HCT116 (cell line): ENCODE results near the gene FLNC. TPM values are rescaled to one million over a fixed set of nuclear protein-coding genes. Genes with fewer than 3 reads are reported as not detected.

Experiments used
- ATAC-seq: fragments of 200-7000 bp; cut with Tn5 transposase; 2 replicates; pipeline ENCODE4 v1.9.1; 2020; ENCODE audit warnings: mild to moderate bottlenecking, moderate library complexity
- BruUV-seq: library from RNA; stranded (reverse); fragments of 400-500 nt; replicated peaks from 2 replicates; lab custom pipeline; 2021; lab: Mats Ljungman, UMichigan
- CTCF ChIA-PET: fragments of 300-600 bp; sonication (Branson Sonifier 250); formaldehyde crosslinking; loops from one replicate; lab custom pipeline; 2021; ENCODE audit warnings: antibody characterized with exemption; lab: Charles Lee
- POLR2A ChIA-PET: fragments of 300-600, 350-600 bp; sonication (Branson Sonifier 250); formaldehyde crosslinking; loops from one replicate; lab custom pipeline; 2021; ENCODE audit warnings: antibody characterized with exemption; lab: Charles Lee
- RAD21 ChIA-PET, 2 experiments: fragments of 300-600 bp; sonication (Branson Sonifier 250); formaldehyde crosslinking; loops; one replicate each; lab custom pipeline; 2023; ENCODE audit warnings: low total read pairs in 2 of 2; ENCODE audit not compliant: uncharacterized antibody in 2 of 2, unreplicated experiment in 2 of 2, low non-redundant PET in 1 of 2; lab: Charles Lee
- DNase-seq: peaks from one replicate; pipeline ENCODE4 v3.0.0-alpha.2; 2010; ENCODE audit warnings: low read depth, low spot score
- H2AFZ ChIP-seq: fragments of 200-600 bp; shearing (Covaris generic), sonication (generic); 2 replicates; pipeline ENCODE4 v1.6.1; 2017; ENCODE audit warnings: low read depth, mixed run types, mixed read lengths, antibody characterized with exemption, low read length; ENCODE audit not compliant: poor library complexity, severe bottlenecking
- H3K27ac ChIP-seq: 2 replicates; pipeline ENCODE4 v1.5.1; 2012; ENCODE audit warnings: low read depth, low read length
- H3K27me3 ChIP-seq: fragments of 200-600 bp; sonication (generic); 2 replicates; pipeline ENCODE4 v1.6.1; 2016; ENCODE audit warnings: mixed run types, low read length, mixed read lengths; ENCODE audit not compliant: insufficient read depth
- H3K36me3 ChIP-seq, 2 experiments: fragments of 200-500 bp in 1 of 2; fragments of 200-600 bp in 1 of 2; sonication (Bioruptor generic) in 1 of 2; sonication (generic) in 1 of 2; 2 replicates each; pipeline versions ENCODE4 v1.5.1 to v1.6.1; 2014 to 2016; ENCODE audit warnings: low read length in 2 of 2, inconsistent platforms in 1 of 2, mixed read lengths in 1 of 2, mixed run types in 1 of 2; ENCODE audit not compliant: insufficient read depth in 2 of 2, control insufficient read depth in 1 of 2
- H3K4me1 ChIP-seq, 2 experiments: fragments of 200-600 bp in 1 of 2; sonication (generic) in 1 of 2; 2 replicates each; pipeline versions ENCODE4 v1.5.1 to v1.6.1; 2012 to 2017; ENCODE audit warnings: low read length in 2 of 2, inconsistent platforms in 1 of 2, mild to moderate bottlenecking in 1 of 2, mixed read lengths in 1 of 2, mixed run types in 1 of 2, moderate library complexity in 1 of 2; ENCODE audit not compliant: insufficient read depth in 2 of 2, control insufficient read depth in 1 of 2
- H3K4me2 ChIP-seq: fragments of 200-600 bp; sonication (generic); 2 replicates; pipeline ENCODE4 v1.6.1; 2017; ENCODE audit warnings: mixed run types, low read length, mixed read lengths
- H3K4me3 ChIP-seq, 2 experiments: fragments of 200-600 bp in 1 of 2; sonication (generic) in 1 of 2; replicated peaks in 1 of 2; 2 replicates each; pipeline ENCODE4 v1.5.1; 2011 to 2016; ENCODE audit warnings: low read length in 2 of 2, control low read depth in 1 of 2, low read depth in 1 of 2, mild to moderate bottlenecking in 1 of 2, mixed read lengths in 1 of 2, mixed run types in 1 of 2
- H3K79me2 ChIP-seq: fragments of 200-600 bp; sonication (generic); 2 replicates; pipeline ENCODE4 v1.6.1; 2017; ENCODE audit warnings: mild to moderate bottlenecking, mixed run types, low read length, moderate library complexity, mixed read lengths; ENCODE audit not compliant: insufficient read depth
- H3K9ac ChIP-seq: fragments of 200-600 bp; sonication (generic); 2 replicates; pipeline ENCODE4 v1.6.1; 2016; ENCODE audit warnings: low read length, mixed read lengths
- H3K9me2 ChIP-seq: fragments of 200-600 bp; sonication (generic), shearing (Covaris generic); 2 replicates; pipeline ENCODE4 v1.6.1; 2017; ENCODE audit warnings: mixed run types, mild to moderate bottlenecking, moderate library complexity; ENCODE audit not compliant: insufficient read depth
- H3K9me3 ChIP-seq, 2 experiments: fragments of 200-500 bp in 1 of 2; fragments of 200-600 bp in 1 of 2; sonication (Bioruptor generic) in 1 of 2; sonication (generic) in 1 of 2; 2 replicates each; pipeline ENCODE4 v1.6.1; 2014 to 2017; ENCODE audit warnings: low read length in 2 of 2, mixed read lengths in 2 of 2, inconsistent platforms in 1 of 2, low read depth in 1 of 2, mild to moderate bottlenecking in 1 of 2, mixed run types in 1 of 2, moderate library complexity in 1 of 2; ENCODE audit not compliant: control insufficient read depth in 1 of 2, insufficient read depth in 1 of 2
- H4K20me1 ChIP-seq: fragments of 200-600 bp; sonication (generic), shearing (Covaris generic); 2 replicates; pipeline ENCODE4 v1.6.1; 2017; ENCODE audit warnings: mixed run types, mild to moderate bottlenecking, moderate library complexity; ENCODE audit not compliant: insufficient read depth
- ATF3 ChIP-seq: IDR thresholded peaks from 2 replicates; pipeline ENCODE4 v1.6.1; 2012
- CBX3 ChIP-seq: IDR thresholded peaks from 2 replicates; pipeline ENCODE4 v1.6.1; 2012; ENCODE audit warnings: low read depth
- EGR1 ChIP-seq: IDR thresholded peaks from 2 replicates; pipeline ENCODE4 v1.6.1; 2012; ENCODE audit warnings: low read depth
- ELF1 ChIP-seq: IDR thresholded peaks from 2 replicates; pipeline ENCODE4 v1.6.1; 2012; ENCODE audit warnings: low read depth, borderline replicate concordance
- EZH2 ChIP-seq: fragments of 200-600 bp; sonication (generic); IDR thresholded peaks from 2 replicates; pipeline ENCODE4 v1.6.1; 2017; ENCODE audit warnings: antibody characterized with exemption, mixed run types
- EZH2phosphoT487 ChIP-seq: fragments of 200-600 bp; IDR thresholded peaks from 2 replicates; pipeline ENCODE4 v1.6.1; 2018; ENCODE audit warnings: antibody characterized with exemption, borderline replicate concordance
- JUND ChIP-seq: IDR thresholded peaks from 2 replicates; pipeline ENCODE4 v1.6.1; 2012
- POLR2A ChIP-seq: IDR thresholded peaks from 2 replicates; pipeline ENCODE4 v1.7.0; 2011; ENCODE audit warnings: borderline replicate concordance; ENCODE audit not compliant: insufficient read depth, insufficient read length; ENCODE audit errors: extremely low read depth
- POLR2AphosphoS5 ChIP-seq: IDR thresholded peaks from 2 replicates; pipeline ENCODE4 v1.6.1; 2011; ENCODE audit warnings: mild to moderate bottlenecking, low read depth, low read length, moderate library complexity
- RAD21 ChIP-seq: IDR thresholded peaks from 2 replicates; pipeline ENCODE4 v1.6.1; 2012; ENCODE audit warnings: low read depth, mild to moderate bottlenecking
- SP1 ChIP-seq: IDR thresholded peaks from 2 replicates; pipeline ENCODE4 v1.6.1; 2012; ENCODE audit warnings: low read depth
- YY1 ChIP-seq: IDR thresholded peaks from 2 replicates; pipeline ENCODE4 v1.6.1; 2011; ENCODE audit warnings: low read length, low read depth, moderate library complexity, mild to moderate bottlenecking; ENCODE audit not compliant: insufficient replicate concordance; ENCODE audit errors: extremely low read depth
- ZFX ChIP-seq: fragments of 450-650 bp; IDR thresholded peaks from 2 replicates; pipeline ENCODE4 v1.6.1; 2017
- ZNF274 ChIP-seq: fragments of 200-500 bp; sonication (Bioruptor generic); IDR thresholded peaks from 2 replicates; pipeline ENCODE4 v1.6.1; 2014; ENCODE audit warnings: mild to moderate bottlenecking, low read depth, low read length, inconsistent platforms
- intact Hi-C: fragments of 100-400 bp; cut with micrococcal nuclease; formaldehyde crosslinking; loops from 2 replicates; pipeline ENCODE4 v1.10.0; 2022
- total RNA-seq: library from RNA; stranded (reverse); gene quantifications from one replicate; pipeline ENCODE4 v1.2.1, GENCODE V29; 2021; ENCODE audit not compliant: unreplicated experiment
- TF ChIP-seq, protein P1 (sequence below): IDR thresholded peaks from 2 replicates; pipeline ENCODE4 v1.6.1; 2011; ENCODE audit warnings: mild to moderate bottlenecking, low read length, moderate library complexity; ENCODE audit not compliant: insufficient replicate concordance; ENCODE audit errors: extremely low read depth
- TF ChIP-seq, protein P2 (sequence below): IDR thresholded peaks from 2 replicates; pipeline ENCODE4 v1.6.1; 2012
- TF ChIP-seq, protein P3 (sequence below), 3 experiments: fragments of 200-600 bp in 1 of 3; sonication (generic) in 1 of 3; IDR thresholded peaks in 2 of 3; conservative IDR thresholded peaks in 1 of 3; 2 replicates each; pipeline ENCODE4 v1.5.1; 2012 to 2017; ENCODE audit warnings: low read depth in 2 of 3, low read length in 2 of 3, antibody characterized with exemption in 1 of 3, borderline replicate concordance in 1 of 3, control low read depth in 1 of 3, mild to moderate bottlenecking in 1 of 3, mixed read lengths in 1 of 3, mixed run types in 1 of 3, moderate library complexity in 1 of 3; ENCODE audit not compliant: insufficient read depth in 1 of 3

FLNC gene
- total RNA-seq, 1 experiment from 2014 or later = 42.8 TPM

- ChIA-PET CTCF (no interaction called here), POLR2A (no interaction called here), RAD21 (no interaction called here)
- DNase-seq = no peak
- Histone ChIP-seq H3K9ac (no peak overlapping the region), H3K4me1 (peaks cover 0 to 6% of the 10 kb centered on the region in 2 experiments; a peak in 1 of 4 replicates), H3K4me2 (no peak overlapping the region), H2AFZ (no peak overlapping the region), H3K27ac (no peak overlapping the region), H3K36me3 (no peaks in the 10 kb centered on the region), H3K9me3 (no peaks in the 10 kb centered on the region), H4K20me1 (no peaks in the 10 kb centered on the region), H3K27me3 (no peaks in the 10 kb centered on the region), H3K79me2 (no peaks in the 10 kb centered on the region)
- BruUV-seq = no TSS peak
- ATAC-seq = no peak
- intact Hi-C loops = no loop called here
- TF ChIP-seq SP1 (no peak), ZFX (no peak), CBX3 (no peak), POLR2AphosphoS5 (no peak), EZH2 (no peak)
- TF ChIP-seq, all 23 proteins: peak for 0
- Histone ChIP-seq H3K9me2 (no peaks in the 10 kb centered on the region), H3K4me3 (no peak overlapping the region)
Observed at GRCh38 chr7:128812514-128813168, 17.6 kb upstream of the FLNC start.

GRCh38 chr7:128814499-128814898, 15.7 kb upstream of the FLNC start:
- no peak for DNase-seq
- Histone ChIP-seq H3K4me2 (no peak overlapping the region), H3K36me3 (no peaks in the 10 kb centered on the region), H3K9me2 (no peaks in the 10 kb centered on the region), H3K79me2 (no peaks in the 10 kb centered on the region), H3K4me3 (no peak overlapping the region), H4K20me1 (no peaks in the 10 kb centered on the region), H3K27me3 (no peaks in the 10 kb centered on the region), H3K27ac (no peak overlapping the region), H3K9ac (no peak overlapping the region), H2AFZ (no peak overlapping the region), H3K9me3 (no peaks in the 10 kb centered on the region), H3K4me1 (peaks cover 0 to 6% of the 10 kb centered on the region in 2 experiments; a peak in 1 of 4 replicates)
- RAD21 ChIA-PET = no interaction called here
- no TSS peak for BruUV-seq
- CTCF ChIA-PET = no interaction called here
- POLR2A ChIA-PET = no interaction called here
- no peak for ATAC-seq
- intact Hi-C loops = no loop called here
- TF ChIP-seq YY1 (no peak), CBX3 (no peak), RAD21 (no peak), ATF3 (no peak), POLR2AphosphoS5 (no peak), EGR1 (no peak), POLR2A (no peak), EZH2phosphoT487 (no peak), ELF1 (no peak), EZH2 (no peak), JUND (no peak), SP1 (no peak), ZNF274 (no peak)
- TF ChIP-seq, protein P1, sequence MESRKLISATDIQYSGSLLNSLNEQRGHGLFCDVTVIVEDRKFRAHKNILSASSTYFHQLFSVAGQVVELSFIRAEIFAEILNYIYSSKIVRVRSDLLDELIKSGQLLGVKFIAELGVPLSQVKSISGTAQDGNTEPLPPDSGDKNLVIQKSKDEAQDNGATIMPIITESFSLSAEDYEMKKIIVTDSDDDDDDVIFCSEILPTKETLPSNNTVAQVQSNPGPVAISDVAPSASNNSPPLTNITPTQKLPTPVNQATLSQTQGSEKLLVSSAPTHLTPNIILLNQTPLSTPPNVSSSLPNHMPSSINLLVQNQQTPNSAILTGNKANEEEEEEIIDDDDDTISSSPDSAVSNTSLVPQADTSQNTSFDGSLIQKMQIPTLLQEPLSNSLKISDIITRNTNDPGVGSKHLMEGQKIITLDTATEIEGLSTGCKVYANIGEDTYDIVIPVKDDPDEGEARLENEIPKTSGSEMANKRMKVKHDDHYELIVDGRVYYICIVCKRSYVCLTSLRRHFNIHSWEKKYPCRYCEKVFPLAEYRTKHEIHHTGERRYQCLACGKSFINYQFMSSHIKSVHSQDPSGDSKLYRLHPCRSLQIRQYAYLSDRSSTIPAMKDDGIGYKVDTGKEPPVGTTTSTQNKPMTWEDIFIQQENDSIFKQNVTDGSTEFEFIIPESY = no peak
- TF ChIP-seq, protein P2, sequence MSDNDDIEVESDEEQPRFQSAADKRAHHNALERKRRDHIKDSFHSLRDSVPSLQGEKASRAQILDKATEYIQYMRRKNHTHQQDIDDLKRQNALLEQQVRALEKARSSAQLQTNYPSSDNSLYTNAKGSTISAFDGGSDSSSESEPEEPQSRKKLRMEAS = no peak
- TF ChIP-seq, protein P3, sequence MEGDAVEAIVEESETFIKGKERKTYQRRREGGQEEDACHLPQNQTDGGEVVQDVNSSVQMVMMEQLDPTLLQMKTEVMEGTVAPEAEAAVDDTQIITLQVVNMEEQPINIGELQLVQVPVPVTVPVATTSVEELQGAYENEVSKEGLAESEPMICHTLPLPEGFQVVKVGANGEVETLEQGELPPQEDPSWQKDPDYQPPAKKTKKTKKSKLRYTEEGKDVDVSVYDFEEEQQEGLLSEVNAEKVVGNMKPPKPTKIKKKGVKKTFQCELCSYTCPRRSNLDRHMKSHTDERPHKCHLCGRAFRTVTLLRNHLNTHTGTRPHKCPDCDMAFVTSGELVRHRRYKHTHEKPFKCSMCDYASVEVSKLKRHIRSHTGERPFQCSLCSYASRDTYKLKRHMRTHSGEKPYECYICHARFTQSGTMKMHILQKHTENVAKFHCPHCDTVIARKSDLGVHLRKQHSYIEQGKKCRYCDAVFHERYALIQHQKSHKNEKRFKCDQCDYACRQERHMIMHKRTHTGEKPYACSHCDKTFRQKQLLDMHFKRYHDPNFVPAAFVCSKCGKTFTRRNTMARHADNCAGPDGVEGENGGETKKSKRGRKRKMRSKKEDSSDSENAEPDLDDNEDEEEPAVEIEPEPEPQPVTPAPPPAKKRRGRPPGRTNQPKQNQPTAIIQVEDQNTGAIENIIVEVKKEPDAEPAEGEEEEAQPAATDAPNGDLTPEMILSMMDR (IDR thresholded peaks at IDR 0.05 in 2 of 3, conservative IDR thresholded peaks at IDR 0.05 in 1 of 3; ENCODE audit: borderline replicate concordance in 1 of 3, insufficient read depth in 1 of 3, low read depth in 2 of 3, low read length in 2 of 3) = no peak
